ENCODE results near the gene SLC13A1.

- TF ChIP-seq POLR2A (IDR thresholded peaks at IDR 0.05; ENCODE audit: low read depth, low read length) = no peak
- TF ChIP-seq POLR2AphosphoS5 (IDR thresholded peaks at IDR 0.05; ENCODE audit: low read depth, low read length) = no peak
- TF ChIP-seq TAF1 (IDR thresholded peaks at IDR 0.05; ENCODE audit: low read depth, low read length) = no peak
- TF ChIP-seq SPI1 (IDR thresholded peaks at IDR 0.05; ENCODE audit: low read depth, low read length) = no peak
Observed at GRCh38 chr7:123090456-123090855, 109.3 kb downstream of the SLC13A1 start.
